Gastrocnemius medialis (tissue), 4 donors: Measurements from ENCODE around the gene CARD9. TPM values are rescaled to one million over a fixed set of nuclear protein-coding genes. Genes with fewer than 3 reads are reported as not detected.

ENCODE experiments used
- ATAC-seq, 2 donors: fragments of 150-250 bp; one replicate each; pipeline ENCODE4 v1.9.1; 2016
- DNase-seq, 2 donors: peaks; one replicate each; pipeline ENCODE4 v3.0.0-alpha.2; 2019
- H3K27ac ChIP-seq, 4 donors: fragments of 200-600 bp; sonication (generic); 1 replicate in 1 of 4; 2 replicates in 3 of 4; pipeline ENCODE4 v1.5.1; 2016 to 2018; ENCODE audit warnings: mild to moderate bottlenecking in 2 of 4, moderate library complexity in 1 of 4
- H3K27me3 ChIP-seq, 3 donors: fragments of 200-600 bp; sonication (generic) in 2 of 3; 1 replicate in 1 of 3; 2 replicates in 2 of 3; pipeline versions ENCODE4 v1.5.1 to v1.6.0; 2016 to 2019; ENCODE audit warnings: mild to moderate bottlenecking in 1 of 3, moderate library complexity in 1 of 3
- H3K36me3 ChIP-seq, 2 donors: fragments of 200-600 bp; sonication (generic) in 1 of 2; one replicate each; pipeline ENCODE4 v1.5.1; 2017 to 2018
- H3K4me1 ChIP-seq, 2 donors: fragments of 200-600 bp; sonication (generic) in 1 of 2; one replicate each; pipeline ENCODE4 v1.5.1; 2016 to 2017; ENCODE audit warnings: mild to moderate bottlenecking in 2 of 2
- H3K4me3 ChIP-seq, 4 donors: fragments of 200-600 bp; sonication (generic) in 3 of 4; 1 replicate in 1 of 4; 2 replicates in 3 of 4; pipeline ENCODE4 v1.5.1; 2016 to 2019; ENCODE audit warnings: mild to moderate bottlenecking in 2 of 4
- H3K9me3 ChIP-seq, 3 donors: fragments of 200-600 bp; sonication (generic) in 2 of 3; 1 replicate in 1 of 3; 2 replicates in 2 of 3; pipeline ENCODE4 v1.5.1; 2016 to 2019
- POLR2A ChIP-seq, 2 donors: fragments of 450-650 bp; IDR thresholded peaks; one replicate each; pipeline ENCODE4 v1.6.1; 2017; ENCODE audit warnings: antibody characterized with exemption in 2 of 2, mild to moderate bottlenecking in 2 of 2, moderate library complexity in 2 of 2
- in situ Hi-C, 4 donors: fragments of 200-750 bp; cut with MboI; loops; one replicate each; pipeline versions ENCODE4 v1.15.0 to v1.8.0; 2017; ENCODE audit warnings: low sequenced_read_pairs in 4 of 4
- intact Hi-C: fragments of 100-400 bp; cut with DNase I; formaldehyde crosslinking; loops from one replicate; pipeline ENCODE4 v1.15.1; 2023; ENCODE audit warnings: low total_unique reads
- total RNA-seq, 4 donors: library from RNA; depleted of rRNA; stranded (reverse); fragments of >200 nt; gene quantifications; one replicate each; pipeline versions ENCODE4 v1.1.0 to v1.2.3, GENCODE V29; 2016
- TF ChIP-seq, protein P1 (sequence below), 5 experiments: fragments of 450-650 bp in 3 of 5; fragments of 200-600 bp in 2 of 5; sonication (generic) in 2 of 5; IDR thresholded peaks in 4 of 5; conservative IDR thresholded peaks in 1 of 5; 1 replicate in 4 of 5; 2 replicates in 1 of 5; pipeline ENCODE4 v1.5.1; 2016 to 2019; ENCODE audit warnings: antibody characterized with exemption in 5 of 5, mild to moderate bottlenecking in 3 of 5, moderate library complexity in 3 of 5

Gene CARD9
- total RNA-seq, 4 donors from 2014 or later = 0.34 to 1.2 (median 0.69) TPM

GRCh38 chr9:136338511-136338910, 35.0 kb downstream of the CARD9 start:
- peaks cover 0 to 20% (median 13%) of the 10 kb centered on the region in 3 donors for H3K27me3 ChIP-seq
- no peak for ATAC-seq
- in situ Hi-C loops = no loop called here
- H3K36me3 ChIP-seq = no peaks in the 10 kb centered on the region
- no peaks in the 10 kb centered on the region for H3K9me3 ChIP-seq
- H3K4me1 ChIP-seq = peaks cover 0 to 5% of the 10 kb centered on the region in 2 donors
- no peak for DNase-seq
- intact Hi-C loops = no loop called here
- TF ChIP-seq POLR2A (IDR thresholded peaks at IDR 0.05) = no peak
- TF ChIP-seq, protein P1, sequence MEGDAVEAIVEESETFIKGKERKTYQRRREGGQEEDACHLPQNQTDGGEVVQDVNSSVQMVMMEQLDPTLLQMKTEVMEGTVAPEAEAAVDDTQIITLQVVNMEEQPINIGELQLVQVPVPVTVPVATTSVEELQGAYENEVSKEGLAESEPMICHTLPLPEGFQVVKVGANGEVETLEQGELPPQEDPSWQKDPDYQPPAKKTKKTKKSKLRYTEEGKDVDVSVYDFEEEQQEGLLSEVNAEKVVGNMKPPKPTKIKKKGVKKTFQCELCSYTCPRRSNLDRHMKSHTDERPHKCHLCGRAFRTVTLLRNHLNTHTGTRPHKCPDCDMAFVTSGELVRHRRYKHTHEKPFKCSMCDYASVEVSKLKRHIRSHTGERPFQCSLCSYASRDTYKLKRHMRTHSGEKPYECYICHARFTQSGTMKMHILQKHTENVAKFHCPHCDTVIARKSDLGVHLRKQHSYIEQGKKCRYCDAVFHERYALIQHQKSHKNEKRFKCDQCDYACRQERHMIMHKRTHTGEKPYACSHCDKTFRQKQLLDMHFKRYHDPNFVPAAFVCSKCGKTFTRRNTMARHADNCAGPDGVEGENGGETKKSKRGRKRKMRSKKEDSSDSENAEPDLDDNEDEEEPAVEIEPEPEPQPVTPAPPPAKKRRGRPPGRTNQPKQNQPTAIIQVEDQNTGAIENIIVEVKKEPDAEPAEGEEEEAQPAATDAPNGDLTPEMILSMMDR (IDR thresholded peaks at IDR 0.05 in 4 of 5, conservative IDR thresholded peaks at IDR 0.05 in 1 of 5) = no peak
- no peak overlapping the region for H3K4me3 ChIP-seq
- H3K27ac ChIP-seq = no peak overlapping the region

- Histone ChIP-seq H3K4me1 (peaks cover 0 to 5% of the 10 kb centered on the region in 2 donors), H3K27me3 (peaks cover 0 to 13% (median 5%) of the 10 kb centered on the region in 3 donors), H3K27ac (no peak overlapping the region), H3K36me3 (no peaks in the 10 kb centered on the region), H3K9me3 (no peaks in the 10 kb centered on the region), H3K4me3 (no peak overlapping the region)
- ATAC-seq = no peak
- in situ Hi-C loops (no loop called here), intact Hi-C loops (no loop called here)
- DNase-seq = no peak
- TF ChIP-seq, protein P1 (IDR thresholded peaks at IDR 0.05 in 4 of 5, conservative IDR thresholded peaks at IDR 0.05 in 1 of 5) = no peak
- TF ChIP-seq POLR2A (IDR thresholded peaks at IDR 0.05) = no peak
Observed at GRCh38 chr9:136337416-136338395, 35.8 kb downstream of the CARD9 start.

DNA sequence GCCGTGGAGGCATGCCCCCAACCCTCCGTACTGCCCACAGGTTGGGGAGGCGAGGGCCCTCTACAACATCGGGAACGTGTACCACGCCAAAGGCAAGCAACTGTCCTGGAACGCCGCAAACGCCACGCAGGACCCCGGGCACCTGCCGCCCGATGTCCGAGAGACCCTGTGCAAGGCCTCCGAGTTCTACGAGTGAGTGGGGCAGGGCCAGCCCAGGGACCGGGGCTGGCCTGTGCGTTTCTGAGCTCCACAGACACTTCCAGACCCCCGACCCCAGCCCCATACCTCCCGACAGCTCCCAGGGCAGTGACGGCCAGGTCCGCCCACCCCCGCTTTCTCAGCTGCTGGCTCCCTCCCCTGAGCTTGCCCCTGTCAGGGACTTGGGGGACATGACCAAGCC, 36.6 kb downstream of the CARD9 start:
- TF ChIP-seq, protein P1 (IDR thresholded peaks at IDR 0.05 in 4 of 5, conservative IDR thresholded peaks at IDR 0.05 in 1 of 5) = no peak
- no peak for TF ChIP-seq POLR2A (IDR thresholded peaks at IDR 0.05)
- peaks cover 0 to 5% (median 0%) of the 10 kb centered on the region in 3 donors for H3K27me3 ChIP-seq
- no peaks in the 10 kb centered on the region for H3K4me1 ChIP-seq
- no peak overlapping the region for H3K4me3 ChIP-seq
- intact Hi-C loops = no loop called here
- in situ Hi-C loops = no loop called here
- no peak overlapping the region for H3K27ac ChIP-seq
- no peaks in the 10 kb centered on the region for H3K36me3 ChIP-seq
- no peaks in the 10 kb centered on the region for H3K9me3 ChIP-seq
- DNase-seq = no peak
- ATAC-seq = no peak

DNA sequence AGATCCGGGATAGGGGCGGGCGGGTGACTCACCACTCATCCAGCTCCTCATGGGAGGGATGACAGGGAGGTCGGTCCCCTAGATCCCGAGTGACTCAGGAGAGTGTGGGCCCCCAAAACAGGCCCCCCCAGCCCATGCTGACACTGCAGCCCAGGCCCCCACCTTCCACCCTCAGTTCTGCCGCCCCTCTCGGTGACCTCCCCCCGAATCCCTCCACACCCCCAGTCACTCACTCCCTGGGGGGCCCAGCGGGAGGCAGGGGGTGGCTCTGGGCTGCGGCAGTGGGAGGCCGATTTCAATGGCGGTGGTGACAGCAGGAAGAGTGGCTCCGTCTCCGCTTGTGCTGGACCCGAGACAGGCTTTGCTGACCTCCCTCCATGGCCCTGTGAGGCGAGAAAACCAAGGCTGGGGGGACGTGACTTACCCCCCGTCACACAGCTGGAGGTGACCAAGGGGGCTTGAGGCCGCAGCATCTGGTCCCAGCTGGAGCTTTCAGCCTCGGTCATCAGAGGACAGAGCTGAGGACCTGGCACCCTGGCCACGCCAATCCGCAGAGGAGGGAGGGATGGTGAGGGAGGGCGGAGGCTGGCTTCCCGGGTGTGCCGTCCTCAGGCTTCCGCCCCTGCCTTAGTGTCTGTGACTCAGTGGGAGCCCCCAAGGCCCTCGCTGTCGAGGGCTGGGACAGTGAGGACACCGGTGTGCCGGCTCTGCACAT, 37.2 kb downstream of the CARD9 start:
- Histone ChIP-seq H3K27ac (no peak overlapping the region), H3K9me3 (no peaks in the 10 kb centered on the region), H3K27me3 (no peaks in the 10 kb centered on the region), H3K4me1 (no peaks in the 10 kb centered on the region), H3K4me3 (no peak overlapping the region), H3K36me3 (no peaks in the 10 kb centered on the region)
- no peak for TF ChIP-seq POLR2A (IDR thresholded peaks at IDR 0.05)
- TF ChIP-seq, protein P1 (IDR thresholded peaks at IDR 0.05 in 4 of 5, conservative IDR thresholded peaks at IDR 0.05 in 1 of 5) = no peak
- no peak for DNase-seq
- intact Hi-C loops = no loop called here
- in situ Hi-C loops = no loop called here
- ATAC-seq = no peak
